Measurements from ENCODE around the gene SRSF3.
A peak's percentile ranks its signal among the peaks of the same experiment; 100 is the strongest.

The SRSF3 gene

GRCh38 chr6:36594029-36594815, at the start of gene SRSF3:
SRSF3 (plus strand) TSS chr6:36594362; CDS start chr6:36596763, 2,401 bp downstream.
- Histone ChIP-seq H3K27me3 (replicated peaks) (no peaks in the 10 kb centered on the region), H3K4me3 (ENCODE audit: low read depth, low read length) (peak within 1 kb of the TSS; percentile 96), H3K36me3 (replicated peaks) (peaks cover 40% of the 10 kb centered on the region), H3K27ac (peak within 1 kb of the TSS; percentile 94)
- in situ Hi-C loops (cut with HindIII; ENCODE audit: low pct_ligation_motif_present, low sequenced_read_pairs) = no loop called here
- peak; percentile 96 for DNase-seq
- TF ChIP-seq, protein P1, sequence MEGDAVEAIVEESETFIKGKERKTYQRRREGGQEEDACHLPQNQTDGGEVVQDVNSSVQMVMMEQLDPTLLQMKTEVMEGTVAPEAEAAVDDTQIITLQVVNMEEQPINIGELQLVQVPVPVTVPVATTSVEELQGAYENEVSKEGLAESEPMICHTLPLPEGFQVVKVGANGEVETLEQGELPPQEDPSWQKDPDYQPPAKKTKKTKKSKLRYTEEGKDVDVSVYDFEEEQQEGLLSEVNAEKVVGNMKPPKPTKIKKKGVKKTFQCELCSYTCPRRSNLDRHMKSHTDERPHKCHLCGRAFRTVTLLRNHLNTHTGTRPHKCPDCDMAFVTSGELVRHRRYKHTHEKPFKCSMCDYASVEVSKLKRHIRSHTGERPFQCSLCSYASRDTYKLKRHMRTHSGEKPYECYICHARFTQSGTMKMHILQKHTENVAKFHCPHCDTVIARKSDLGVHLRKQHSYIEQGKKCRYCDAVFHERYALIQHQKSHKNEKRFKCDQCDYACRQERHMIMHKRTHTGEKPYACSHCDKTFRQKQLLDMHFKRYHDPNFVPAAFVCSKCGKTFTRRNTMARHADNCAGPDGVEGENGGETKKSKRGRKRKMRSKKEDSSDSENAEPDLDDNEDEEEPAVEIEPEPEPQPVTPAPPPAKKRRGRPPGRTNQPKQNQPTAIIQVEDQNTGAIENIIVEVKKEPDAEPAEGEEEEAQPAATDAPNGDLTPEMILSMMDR (IDR thresholded peaks at IDR 0.05; ENCODE audit: low read depth, low read length, missing control alignments) = peak; percentile 53

DNA sequence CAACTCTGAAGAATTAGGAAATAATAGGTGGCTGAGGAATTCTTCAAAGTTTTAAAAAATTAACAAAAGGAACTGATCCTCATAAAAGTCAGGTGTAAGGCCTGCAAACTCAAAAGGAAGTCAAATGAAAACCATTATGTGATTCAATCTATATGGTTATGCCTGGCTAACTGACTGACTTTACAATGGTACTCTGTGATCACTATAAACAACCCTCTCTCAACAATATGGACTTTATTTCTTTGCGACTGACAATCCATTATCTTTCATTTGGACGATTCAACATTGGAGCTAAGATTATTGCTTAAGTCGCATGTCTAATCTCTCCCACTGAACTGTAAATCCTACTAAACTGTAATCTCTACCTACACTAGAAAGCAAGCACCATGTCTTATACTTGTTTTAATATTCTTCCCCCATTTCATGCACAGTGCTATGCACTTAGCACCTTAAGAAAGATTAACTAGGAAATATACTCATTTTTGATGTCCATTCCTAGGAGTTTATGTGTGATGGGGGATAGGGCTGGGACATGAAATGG, 48.3 kb upstream of the SRSF3 start:
- peak overlapping the region; percentile 95 for H3K4me3 ChIP-seq (ENCODE audit: low read depth, low read length)
- in situ Hi-C loops (cut with HindIII; ENCODE audit: low pct_ligation_motif_present, low sequenced_read_pairs) = no loop called here
- H3K27ac ChIP-seq = no peak overlapping the region
- H3K27me3 ChIP-seq (replicated peaks) = no peaks in the 10 kb centered on the region
- TF ChIP-seq, protein P1 (IDR thresholded peaks at IDR 0.05; ENCODE audit: low read depth, low read length, missing control alignments) = no peak
- DNase-seq = no peak
- H3K36me3 ChIP-seq (replicated peaks) = no peaks in the 10 kb centered on the region

DNA sequence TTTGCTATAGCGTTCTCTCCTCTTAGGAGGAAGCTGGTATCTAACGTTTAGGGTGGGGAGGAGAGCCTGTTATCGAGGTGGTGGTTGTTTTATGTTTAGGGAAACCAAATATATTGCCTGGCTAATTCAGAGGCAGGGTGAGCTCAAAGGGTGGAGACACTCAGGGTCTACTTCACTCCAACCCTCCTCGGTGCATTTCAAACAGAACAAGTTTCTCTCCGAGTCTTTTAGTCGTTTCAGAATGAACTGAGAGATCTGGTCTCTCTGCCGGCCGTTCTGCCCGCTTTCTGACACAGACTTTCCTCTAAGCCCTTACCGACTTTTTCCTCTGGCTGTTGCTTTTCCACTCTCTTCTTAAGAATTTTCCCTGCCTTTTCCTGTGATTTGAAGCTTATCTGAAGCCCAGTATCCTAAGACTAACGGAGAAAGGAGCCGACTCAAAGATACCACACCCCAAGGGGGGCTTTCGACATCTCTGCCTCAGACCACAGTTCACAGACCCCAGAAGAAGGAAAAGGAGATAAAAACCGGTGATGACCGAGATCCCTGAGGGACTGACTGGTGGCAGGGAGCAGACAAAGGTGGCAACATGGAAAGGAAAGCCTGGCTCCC, 47.7 kb upstream of the SRSF3 start:
- in situ Hi-C loops (cut with HindIII; ENCODE audit: low pct_ligation_motif_present, low sequenced_read_pairs) = no loop called here
- TF ChIP-seq, protein P1 (IDR thresholded peaks at IDR 0.05; ENCODE audit: low read depth, low read length, missing control alignments) = no peak
- peak; percentile 7 for DNase-seq
- no peaks in the 10 kb centered on the region for H3K36me3 ChIP-seq (replicated peaks)
- H3K27ac ChIP-seq = peak overlapping the region; percentile 64
- H3K27me3 ChIP-seq (replicated peaks) = no peaks in the 10 kb centered on the region
- H3K4me3 ChIP-seq (ENCODE audit: low read depth, low read length) = peak overlapping the region; percentile 95

DNA sequence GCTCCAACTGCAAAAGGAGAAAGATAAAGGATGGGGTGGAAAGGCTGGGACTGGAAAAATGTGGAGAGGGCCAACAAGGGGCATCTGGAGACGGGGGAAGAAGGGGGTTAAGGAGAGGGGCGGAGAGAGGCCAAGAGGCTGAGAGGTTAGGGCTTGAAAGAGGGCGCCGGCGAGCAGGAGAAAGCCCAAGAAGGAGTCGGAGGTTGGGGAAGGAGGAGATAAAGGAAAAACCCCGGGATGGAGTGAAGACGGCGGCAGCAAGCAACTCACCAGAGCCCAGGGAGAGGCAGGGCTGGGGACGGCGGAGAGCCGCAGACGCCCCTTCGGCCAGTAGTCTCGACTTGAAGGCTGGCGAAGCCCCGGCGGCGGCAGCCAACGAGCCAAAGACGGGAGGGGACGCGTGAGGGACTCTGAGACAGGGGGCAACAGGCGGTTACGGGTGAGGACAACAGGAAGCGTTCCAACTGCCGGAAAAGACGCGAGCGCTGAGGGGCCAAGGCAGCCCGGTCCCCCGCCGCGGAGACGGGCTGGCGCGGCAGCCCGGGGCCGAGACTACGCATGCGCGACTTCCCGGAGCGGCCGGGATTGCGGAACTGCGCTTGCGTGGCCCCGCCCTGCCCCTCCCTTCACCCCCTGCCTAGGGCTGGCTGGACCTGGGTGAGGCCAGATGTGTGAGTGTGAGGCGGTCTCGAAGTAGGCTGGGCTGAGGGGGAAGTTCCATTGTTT, 47.1 kb upstream of the SRSF3 start, which contains the start of gene STK38:
Gene STK38, minus strand, starts transcription at position 560 of the 726 bp plus-strand sequence. CDS start 7,277 bp downstream, outside the sequence.
- Histone ChIP-seq H3K36me3 (replicated peaks) (no peaks in the 10 kb centered on the region), H3K27ac (peak within 1 kb of the TSS; percentile 64), H3K27me3 (replicated peaks) (no peaks in the 10 kb centered on the region), H3K4me3 (ENCODE audit: low read depth, low read length) (peak within 1 kb of the TSS; percentile 95)
- TF ChIP-seq, protein P1 (IDR thresholded peaks at IDR 0.05; ENCODE audit: low read depth, low read length, missing control alignments) = peak; percentile 28
- in situ Hi-C loops (cut with HindIII; ENCODE audit: low pct_ligation_motif_present, low sequenced_read_pairs) = no loop called here
- DNase-seq = peak; percentile 70

DNA sequence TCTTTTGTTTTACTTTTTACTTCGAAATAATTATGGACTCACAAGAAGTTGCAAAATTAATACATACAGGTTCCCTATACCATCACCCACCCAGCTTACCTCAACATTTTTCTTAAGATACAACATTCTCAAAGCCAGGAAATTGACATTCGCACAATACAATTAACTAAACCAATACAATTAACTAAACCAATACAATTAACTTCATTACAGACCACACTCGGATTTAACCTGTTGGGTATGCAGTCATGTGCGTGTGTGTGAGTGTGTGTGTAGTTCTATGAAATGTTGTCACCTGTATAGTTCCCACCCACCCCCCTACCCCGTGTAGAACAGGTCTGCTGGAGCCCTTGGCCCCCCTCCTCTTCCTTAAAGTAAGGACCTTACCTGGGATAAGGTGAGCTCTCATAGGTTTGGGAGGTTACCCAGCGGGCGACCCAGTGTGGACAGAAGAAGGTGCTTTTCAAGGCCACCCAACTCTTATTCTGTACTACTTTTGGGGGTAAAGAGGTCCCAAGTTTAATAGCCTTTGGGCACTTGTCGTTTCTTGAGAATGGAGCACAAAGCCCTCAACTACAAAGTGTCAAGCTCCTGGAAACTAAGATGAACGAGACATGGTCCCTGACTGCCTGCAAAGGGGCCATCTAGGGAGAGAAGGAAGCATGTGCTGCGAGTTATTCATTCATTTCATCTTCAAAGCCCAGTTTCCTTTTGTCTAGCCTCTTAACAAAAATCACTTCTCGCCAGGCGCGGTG, 46.3 kb upstream of the SRSF3 start:
- TF ChIP-seq, protein P1 (IDR thresholded peaks at IDR 0.05; ENCODE audit: low read depth, low read length, missing control alignments) = no peak
- H3K36me3 ChIP-seq (replicated peaks) = no peaks in the 10 kb centered on the region
- no peak overlapping the region for H3K27ac ChIP-seq
- H3K27me3 ChIP-seq (replicated peaks) = no peaks in the 10 kb centered on the region
- no peak overlapping the region for H3K4me3 ChIP-seq (ENCODE audit: low read depth, low read length)
- in situ Hi-C loops (cut with HindIII; ENCODE audit: low pct_ligation_motif_present, low sequenced_read_pairs) = no loop called here
- DNase-seq = no peak

All from brain microvascular endothelial cell (primary cell).